Adrenal gland (tissue), 12 donors: ENCODE measurements around the gene PPP6R2. TPM values are rescaled to one million over a fixed set of nuclear protein-coding genes. Genes with fewer than 3 reads are reported as not detected.

Experiments
- DNase-seq, 7 donors: peaks; one replicate each; pipeline ENCODE4 v3.0.0-alpha.2; 2019 to 2020
- H3K27ac ChIP-seq, 5 donors: fragments of 200-600 bp; sonication (generic) in 4 of 5; 1 replicate in 3 of 5; 2 replicates in 2 of 5; pipeline versions ENCODE4 v1.5.1 to v1.8.0; 2016 to 2020; ENCODE audit warnings: mild to moderate bottlenecking in 1 of 5
- H3K27me3 ChIP-seq: fragments of 200-600 bp; 2 replicates; pipeline ENCODE4 v1.8.0; 2021
- H3K36me3 ChIP-seq, 2 donors: fragments of 200-600 bp; replicated peaks in 1 of 2; 1 replicate in 1 of 2; 2 replicates in 1 of 2; pipeline versions ENCODE4 v1.5.1 to v1.8.0; 2018 to 2022
- H3K4me1 ChIP-seq, 2 donors: fragments of 200-600 bp; replicated peaks in 1 of 2; 1 replicate in 1 of 2; 2 replicates in 1 of 2; pipeline versions ENCODE4 v1.5.1 to v1.8.0; 2018 to 2021
- H3K4me3 ChIP-seq, 4 donors: fragments of 200-600 bp; sonication (generic) in 3 of 4; one replicate each; pipeline ENCODE4 v1.5.1; 2016 to 2018
- H3K9me3 ChIP-seq, 3 donors: fragments of 200-600 bp; sonication (generic) in 1 of 3; replicated peaks in 1 of 3; 1 replicate in 2 of 3; 2 replicates in 1 of 3; pipeline versions ENCODE4 v1.5.1 to v1.8.0; 2016 to 2021
- POLR2A ChIP-seq, 2 donors: fragments of 450-650 bp; IDR thresholded peaks; one replicate each; pipeline ENCODE4 v1.6.1; 2017; ENCODE audit warnings: antibody characterized with exemption in 2 of 2, mild to moderate bottlenecking in 2 of 2, moderate library complexity in 1 of 2
- WGBS, 4 donors: extraction: QIAGEN DNeasy Blood & Tissue Kit in 2 of 4; methylation state at CpG; one replicate each; pipeline versions ENCODE4 v1.1.5 to v1.1.7; 2013 to 2017; 5-methylcytosine and 5-hydroxymethylcytosine counted together
- intact Hi-C, 2 donors: fragments of 100-400 bp; cut with DNase I; formaldehyde crosslinking; loops; one replicate each; pipeline versions ENCODE4 v1.14.1 to v1.15.0; 2022 to 2023
- polyA plus RNA-seq, 3 donors: library from polyadenylated mRNA; stranded (reverse); fragments of 200-250 nt in 2 of 3; fragments of 350-450 nt in 1 of 3; fragmentation: Illumina TruSeq in 1 of 3; extraction: RNeasy Lipid Tissue Mini Kit (QIAGEN cat#74804) in 1 of 3; gene quantifications; one replicate each; pipeline ENCODE4 v1.2.3, GENCODE V29; 2013 to 2014
- total RNA-seq, 9 donors: library from RNA; depleted of rRNA in 4 of 9; stranded (reverse); fragments of >200 nt in 4 of 9; fragments of 120-200 nt in 1 of 9; fragmentation: NEBNext Ultra II Directional in 1 of 9; extraction: Animal tissue kit (Norgen Biotek cat#: 25700) in 1 of 9; gene quantifications; one replicate each; pipeline versions ENCODE4 v1.1.0 to v1.2.4, GENCODE V29; 2013 to 2023
- TF ChIP-seq, protein P1 (sequence below), 6 experiments: fragments of 450-650 bp in 4 of 6; fragments of 200-600 bp in 2 of 6; sonication (generic) in 1 of 6; IDR thresholded peaks; 1 replicate in 5 of 6; 2 replicates in 1 of 6; pipeline versions ENCODE4 v1.5.1 to v1.8.0; 2016 to 2021; ENCODE audit warnings: antibody characterized with exemption in 6 of 6, mild to moderate bottlenecking in 2 of 6, moderate library complexity in 1 of 6
- donor health status: healthy with polysubstance abuse.
- donor health status: Bipolar disorder and iron deficiency.
- donor health status: DM: yes; HTN: yes; CAD: no.
- donor health status: DM: no; HTN: no; CAD: no.
- donor health status: DM: no; HTN: no; CAD: no.
- donor health status: DM: yes; HTN: yes; CAD: no.

PPP6R2 gene
- total and polyA plus RNA-seq, 12 donors, result 19.6 to 129 (median 73.0) TPM

DNA sequence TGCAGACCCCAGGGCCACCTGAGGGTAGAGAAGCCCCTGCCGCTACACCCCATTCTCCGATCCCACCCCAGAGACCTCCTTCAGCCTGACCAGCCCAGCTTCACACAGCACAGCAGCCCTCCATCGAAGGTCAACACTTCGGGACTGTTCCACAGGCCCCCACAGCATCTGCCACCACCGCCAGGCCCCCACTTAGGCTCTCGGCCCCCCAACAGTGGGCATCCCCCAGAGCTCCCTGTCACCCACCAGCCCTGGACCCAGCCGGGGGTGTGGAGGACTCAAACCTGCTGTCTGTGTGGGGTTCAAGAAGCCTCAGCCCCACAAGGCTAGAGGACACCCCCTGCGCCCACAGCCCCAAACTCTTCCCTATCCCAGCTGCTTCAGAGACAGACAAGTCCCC lies 125.5 kb downstream of the PPP6R2 start:
- no peaks in the 10 kb centered on the region for H3K9me3 ChIP-seq
- WGBS, 4 donors, result 79 to 90% (median 85%) methylated on average over 2 to 8 of the region's 8 CpGs
- peaks cover 0 to 44% of the 10 kb centered on the region in 2 donors for H3K36me3 ChIP-seq
- no peak overlapping the region for H3K27ac ChIP-seq
- no peaks in the 10 kb centered on the region for H3K27me3 ChIP-seq
- no peak for TF ChIP-seq POLR2A (IDR thresholded peaks at IDR 0.05)
- TF ChIP-seq, protein P1, sequence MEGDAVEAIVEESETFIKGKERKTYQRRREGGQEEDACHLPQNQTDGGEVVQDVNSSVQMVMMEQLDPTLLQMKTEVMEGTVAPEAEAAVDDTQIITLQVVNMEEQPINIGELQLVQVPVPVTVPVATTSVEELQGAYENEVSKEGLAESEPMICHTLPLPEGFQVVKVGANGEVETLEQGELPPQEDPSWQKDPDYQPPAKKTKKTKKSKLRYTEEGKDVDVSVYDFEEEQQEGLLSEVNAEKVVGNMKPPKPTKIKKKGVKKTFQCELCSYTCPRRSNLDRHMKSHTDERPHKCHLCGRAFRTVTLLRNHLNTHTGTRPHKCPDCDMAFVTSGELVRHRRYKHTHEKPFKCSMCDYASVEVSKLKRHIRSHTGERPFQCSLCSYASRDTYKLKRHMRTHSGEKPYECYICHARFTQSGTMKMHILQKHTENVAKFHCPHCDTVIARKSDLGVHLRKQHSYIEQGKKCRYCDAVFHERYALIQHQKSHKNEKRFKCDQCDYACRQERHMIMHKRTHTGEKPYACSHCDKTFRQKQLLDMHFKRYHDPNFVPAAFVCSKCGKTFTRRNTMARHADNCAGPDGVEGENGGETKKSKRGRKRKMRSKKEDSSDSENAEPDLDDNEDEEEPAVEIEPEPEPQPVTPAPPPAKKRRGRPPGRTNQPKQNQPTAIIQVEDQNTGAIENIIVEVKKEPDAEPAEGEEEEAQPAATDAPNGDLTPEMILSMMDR (IDR thresholded peaks at IDR 0.05), result no peak
- no peak for DNase-seq
- no peak overlapping the region for H3K4me3 ChIP-seq
- peaks cover 26 to 46% of the 10 kb centered on the region in 2 donors for H3K4me1 ChIP-seq
- intact Hi-C loops, result no loop called here

DNA sequence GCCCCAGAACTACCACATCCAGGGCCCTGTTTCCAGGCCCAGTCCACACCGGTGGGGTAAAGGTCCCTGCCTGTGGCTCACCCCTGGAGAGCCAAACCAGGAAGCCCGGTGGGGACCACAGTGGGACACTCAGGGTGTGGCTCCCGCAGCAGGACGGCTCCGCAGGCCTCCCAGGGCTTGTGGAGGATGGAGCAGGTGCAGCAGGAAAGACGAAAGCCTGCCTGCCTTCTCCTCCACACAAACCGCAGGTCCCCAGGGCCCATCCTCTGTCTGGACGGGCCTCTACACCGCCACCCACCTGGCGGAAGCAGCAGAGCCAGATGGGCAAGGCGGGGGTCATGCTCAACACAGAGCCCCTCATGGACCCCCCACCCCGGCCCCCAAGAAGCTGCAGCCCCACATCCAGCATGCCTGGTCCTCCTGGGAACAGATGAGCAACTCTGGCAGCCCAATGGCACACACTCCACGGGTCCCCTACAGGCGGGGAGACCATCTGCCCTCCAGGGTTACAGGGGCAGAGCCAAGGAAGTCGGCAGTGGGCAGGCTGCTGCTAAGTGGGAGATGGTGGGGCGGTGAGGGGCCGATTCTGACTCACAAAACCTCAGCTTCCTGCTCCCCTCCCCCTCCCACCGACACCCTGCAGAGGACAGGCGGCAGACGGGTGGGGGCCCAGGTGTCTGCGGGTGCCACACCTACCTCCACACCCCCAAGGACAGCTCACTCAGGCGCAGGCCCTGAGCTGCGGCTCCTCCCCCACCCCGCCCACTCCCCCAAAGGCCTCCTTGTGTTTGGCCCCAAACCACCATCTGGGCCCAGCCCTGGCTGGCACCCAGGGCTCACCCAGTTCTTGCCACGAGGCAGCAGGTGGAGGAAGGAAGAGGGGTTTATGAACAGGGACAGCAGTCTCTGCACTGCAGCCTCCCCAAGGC lies 126.5 kb downstream of the PPP6R2 start:
- H3K27ac ChIP-seq, result peak overlapping the region in 1 of 5 donors; percentile 78

DNA sequence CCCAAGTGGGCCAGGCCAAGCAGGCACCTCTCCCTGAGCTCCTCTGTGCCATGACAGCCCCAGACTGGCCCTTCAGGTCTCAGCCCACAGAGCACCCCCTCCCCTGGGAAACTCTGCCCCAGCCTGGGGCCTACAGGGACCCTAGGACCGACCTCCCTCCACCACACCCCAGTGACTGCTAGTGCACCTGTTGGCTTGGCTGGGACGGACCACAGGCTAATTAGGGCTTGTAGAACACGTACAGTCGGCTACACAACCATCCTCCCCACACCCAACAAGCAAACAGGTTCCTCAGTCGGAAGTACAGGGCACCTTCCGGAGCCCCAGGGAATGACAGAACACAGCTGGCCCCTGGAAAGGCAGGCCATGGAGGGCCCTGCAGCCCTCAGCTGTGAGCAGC lies 127.4 kb downstream of the PPP6R2 start:
- WGBS, 4 donors, result 72 to 82% (median 80%) methylated on average over 2 to 6 of the region's 6 CpGs
- TF ChIP-seq, protein P1 (IDR thresholded peaks at IDR 0.05), result no peak
- no peak for TF ChIP-seq POLR2A (IDR thresholded peaks at IDR 0.05)
- no peak overlapping the region for H3K4me3 ChIP-seq
- peaks cover 30 to 55% of the 10 kb centered on the region in 2 donors for H3K4me1 ChIP-seq
- H3K27ac ChIP-seq, result peak overlapping the region in 1 of 5 donors; percentile 78
- peaks cover 0 to 26% of the 10 kb centered on the region in 2 donors for H3K36me3 ChIP-seq
- no peak for DNase-seq
- intact Hi-C loops, result no loop called here
- H3K27me3 ChIP-seq, result no peaks in the 10 kb centered on the region
- no peaks in the 10 kb centered on the region for H3K9me3 ChIP-seq

More for the DNA sequence above, 126.5 kb downstream of the PPP6R2 start:
- H3K9me3 ChIP-seq, result no peaks in the 10 kb centered on the region
- TF ChIP-seq, protein P1 (IDR thresholded peaks at IDR 0.05), result no peak
- no peak for TF ChIP-seq POLR2A (IDR thresholded peaks at IDR 0.05)
- H3K4me3 ChIP-seq, result no peak overlapping the region
- H3K4me1 ChIP-seq, result peaks cover 30 to 50% of the 10 kb centered on the region in 2 donors
- H3K27me3 ChIP-seq, result no peaks in the 10 kb centered on the region
- 46 to 71% (median 54%) methylated on average over 5 to 25 of the region's 25 CpGs for WGBS, 4 donors
- H3K36me3 ChIP-seq, result peaks cover 0 to 34% of the 10 kb centered on the region in 2 donors
- DNase-seq, result peak in 6 of 7 donors; percentile 38 to 79 (median 57)
- intact Hi-C loops, result no loop called here

DNA sequence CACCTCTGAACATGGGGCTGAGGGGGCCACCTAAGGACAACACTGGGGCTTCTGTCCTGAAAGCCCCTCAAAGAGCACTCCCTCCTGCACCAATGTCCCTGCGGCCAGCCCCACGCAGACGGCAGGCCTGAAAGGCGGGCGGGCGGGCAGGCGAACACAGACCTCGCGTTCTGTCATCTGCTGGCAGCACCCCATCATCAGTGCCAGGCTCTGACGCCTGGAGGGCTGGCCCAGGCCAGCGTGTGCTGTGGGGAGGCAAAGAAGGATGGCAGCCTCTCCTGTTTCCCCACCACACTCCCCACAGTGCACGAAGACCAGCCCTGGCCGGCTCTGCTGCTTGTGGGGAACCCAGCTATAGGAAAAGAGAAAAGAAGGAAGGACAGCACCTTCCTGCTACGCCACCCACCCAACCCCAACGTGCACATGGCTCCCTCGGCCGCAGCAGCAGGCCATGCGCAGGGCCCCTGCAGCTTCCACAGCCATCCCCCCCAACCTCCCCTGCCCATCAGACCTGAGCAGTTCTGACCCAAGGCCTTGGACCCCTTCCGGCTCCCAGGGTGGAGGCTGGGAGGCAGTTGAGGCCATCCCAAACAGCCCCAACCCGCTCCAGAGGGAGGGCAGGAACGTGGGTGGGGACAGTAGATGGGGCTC lies 128.2 kb downstream of the PPP6R2 start:
- peak overlapping the region in 1 of 5 donors; percentile 78 for H3K27ac ChIP-seq
- peak in 1 of 7 donors; percentile 82 for DNase-seq
- no peak overlapping the region for H3K4me3 ChIP-seq
- H3K9me3 ChIP-seq, result no peaks in the 10 kb centered on the region
- no peak for TF ChIP-seq POLR2A (IDR thresholded peaks at IDR 0.05)
- TF ChIP-seq, protein P1 (IDR thresholded peaks at IDR 0.05), result no peak
- intact Hi-C loops, result no loop called here
- H3K27me3 ChIP-seq, result no peaks in the 10 kb centered on the region
- H3K36me3 ChIP-seq, result peaks cover 0 to 17% of the 10 kb centered on the region in 2 donors
- 61 to 84% (median 73%) methylated on average over 17 to 21 of the region's 21 CpGs for WGBS, 4 donors
- peaks cover 30 to 56% of the 10 kb centered on the region in 2 donors for H3K4me1 ChIP-seq
